HCT116 (cell line): Measurements from ENCODE around the gene ANKRD29.

Experiments
- CBX3 ChIP-seq: IDR thresholded peaks from 2 replicates; pipeline ENCODE4 v1.6.1; 2012; ENCODE audit warnings: low read depth
- CEBPB ChIP-seq: IDR thresholded peaks from 2 replicates; pipeline ENCODE4 v1.6.1; 2012; ENCODE audit warnings: low read depth
- CTCF ChIP-seq, 3 experiments: fragments of 200-600 bp in 1 of 3; sonication (generic) in 1 of 3; IDR thresholded peaks in 2 of 3; conservative IDR thresholded peaks in 1 of 3; 2 replicates each; pipeline ENCODE4 v1.5.1; 2012 to 2017; ENCODE audit warnings: low read depth in 2 of 3, low read length in 2 of 3, antibody characterized with exemption in 1 of 3, borderline replicate concordance in 1 of 3, control low read depth in 1 of 3, mild to moderate bottlenecking in 1 of 3, mixed read lengths in 1 of 3, mixed run types in 1 of 3, moderate library complexity in 1 of 3; ENCODE audit not compliant: insufficient read depth in 1 of 3
- EZH2 ChIP-seq: fragments of 200-600 bp; sonication (generic); IDR thresholded peaks from 2 replicates; pipeline ENCODE4 v1.6.1; 2017; ENCODE audit warnings: antibody characterized with exemption, mixed run types
- MAX ChIP-seq: IDR thresholded peaks from 2 replicates; pipeline ENCODE4 v1.6.1; 2012
- POLR2A ChIP-seq: IDR thresholded peaks from 2 replicates; pipeline ENCODE4 v1.7.0; 2011; ENCODE audit warnings: borderline replicate concordance; ENCODE audit not compliant: insufficient read depth, insufficient read length; ENCODE audit errors: extremely low read depth
- POLR2AphosphoS5 ChIP-seq: IDR thresholded peaks from 2 replicates; pipeline ENCODE4 v1.6.1; 2011; ENCODE audit warnings: mild to moderate bottlenecking, low read depth, low read length, moderate library complexity
- RAD21 ChIP-seq: IDR thresholded peaks from 2 replicates; pipeline ENCODE4 v1.6.1; 2012; ENCODE audit warnings: low read depth, mild to moderate bottlenecking
- SP1 ChIP-seq: IDR thresholded peaks from 2 replicates; pipeline ENCODE4 v1.6.1; 2012; ENCODE audit warnings: low read depth
- ZNF274 ChIP-seq: fragments of 200-500 bp; sonication (Bioruptor generic); IDR thresholded peaks from 2 replicates; pipeline ENCODE4 v1.6.1; 2014; ENCODE audit warnings: mild to moderate bottlenecking, low read depth, low read length, inconsistent platforms
- TF ChIP-seq, protein P1 (sequence below): IDR thresholded peaks from 2 replicates; pipeline ENCODE4 v1.6.1; 2011; ENCODE audit warnings: mild to moderate bottlenecking, low read length, moderate library complexity; ENCODE audit not compliant: insufficient replicate concordance; ENCODE audit errors: extremely low read depth

DNA sequence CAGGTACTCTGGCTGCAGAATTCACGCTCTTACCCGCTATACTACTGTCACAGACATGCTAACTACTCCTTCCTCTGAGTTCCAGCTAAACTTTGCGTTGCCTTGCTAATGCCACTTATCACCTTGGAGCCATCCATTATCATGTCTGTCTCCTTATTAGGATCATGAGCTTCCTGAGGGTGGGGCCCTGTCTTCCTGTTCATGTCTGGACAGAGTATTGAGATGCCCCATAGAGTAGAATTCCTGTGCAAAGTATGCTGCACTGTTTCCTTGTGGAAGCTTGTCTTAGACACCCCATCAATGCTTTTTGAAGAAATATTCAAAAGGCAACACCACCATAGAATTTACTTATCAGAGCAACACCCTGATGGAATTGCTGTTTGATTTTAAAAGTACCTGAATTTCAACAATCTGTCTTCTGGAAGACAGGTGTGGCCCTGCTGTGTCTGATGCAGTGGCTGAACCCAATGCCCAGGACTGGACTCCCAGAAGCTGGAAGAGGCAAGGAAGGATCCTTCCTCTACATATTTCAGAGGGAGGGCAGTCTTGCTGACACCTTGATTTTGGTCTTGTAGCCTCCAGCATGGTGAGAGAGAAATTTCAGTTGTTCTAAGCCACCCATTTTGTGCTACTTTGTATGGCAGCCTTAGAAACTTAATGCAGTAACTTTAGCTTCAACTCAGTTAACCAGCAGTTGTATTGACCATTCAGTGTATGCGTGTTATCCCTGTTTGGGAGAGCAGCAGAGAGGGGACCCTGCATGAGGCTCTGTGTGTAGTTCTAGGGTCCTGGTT, 32.1 kb upstream of the ANKRD29 start:
- TF ChIP-seq ZNF274, result no peak
- TF ChIP-seq RAD21, result no peak
- TF ChIP-seq POLR2AphosphoS5, result no peak
- no peak for TF ChIP-seq POLR2A
- TF ChIP-seq MAX, result no peak
- no peak for TF ChIP-seq CEBPB
- TF ChIP-seq CTCF (IDR thresholded peaks at IDR 0.05 in 2 of 3, conservative IDR thresholded peaks at IDR 0.05 in 1 of 3; ENCODE audit: borderline replicate concordance in 1 of 3, insufficient read depth in 1 of 3, low read depth in 2 of 3, low read length in 2 of 3), result no peak
- TF ChIP-seq SP1, result no peak
- no peak for TF ChIP-seq CBX3
- no peak for TF ChIP-seq EZH2
- TF ChIP-seq, protein P1, sequence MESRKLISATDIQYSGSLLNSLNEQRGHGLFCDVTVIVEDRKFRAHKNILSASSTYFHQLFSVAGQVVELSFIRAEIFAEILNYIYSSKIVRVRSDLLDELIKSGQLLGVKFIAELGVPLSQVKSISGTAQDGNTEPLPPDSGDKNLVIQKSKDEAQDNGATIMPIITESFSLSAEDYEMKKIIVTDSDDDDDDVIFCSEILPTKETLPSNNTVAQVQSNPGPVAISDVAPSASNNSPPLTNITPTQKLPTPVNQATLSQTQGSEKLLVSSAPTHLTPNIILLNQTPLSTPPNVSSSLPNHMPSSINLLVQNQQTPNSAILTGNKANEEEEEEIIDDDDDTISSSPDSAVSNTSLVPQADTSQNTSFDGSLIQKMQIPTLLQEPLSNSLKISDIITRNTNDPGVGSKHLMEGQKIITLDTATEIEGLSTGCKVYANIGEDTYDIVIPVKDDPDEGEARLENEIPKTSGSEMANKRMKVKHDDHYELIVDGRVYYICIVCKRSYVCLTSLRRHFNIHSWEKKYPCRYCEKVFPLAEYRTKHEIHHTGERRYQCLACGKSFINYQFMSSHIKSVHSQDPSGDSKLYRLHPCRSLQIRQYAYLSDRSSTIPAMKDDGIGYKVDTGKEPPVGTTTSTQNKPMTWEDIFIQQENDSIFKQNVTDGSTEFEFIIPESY, result no peak
